ENCODE measurements around the gene CD300C.
"Not testable (repeated sequence)": the region's sequence is repeated elsewhere in the genome, so short reads cannot be mapped to it uniquely, and the experiment has no call there.

CD300C gene

GRCh38 chr17:74545843-74546230 is at the start of gene CD300C:
CD300C (minus strand) TSS chr17:74546115; CDS start chr17:74545782, 333 bp downstream.
- DNase-seq: no peak

- no peak for DNase-seq
These were observed 49.3 kb upstream of the CD300C start for GRCh38 chr17:74595037-74595750.

GRCh38 chr17:74592087-74592990 is 46.4 kb upstream of the CD300C start, which contains the start of gene CD300LD:
CD300LD (minus strand) TSS chr17:74592283; CDS start chr17:74592202, 81 bp downstream.
- DNase-seq: no peak

- no peak for DNase-seq
These were observed 45.6 kb upstream of the CD300C start for GRCh38 chr17:74591503-74591902.

GRCh38 chr17:74585711-74586110 is 39.8 kb upstream of the CD300C start:
- no peak for DNase-seq

- DNase-seq: no peak
These were observed 38.6 kb upstream of the CD300C start for GRCh38 chr17:74584292-74585060.

GRCh38 chr17:74582633-74583032 is 36.7 kb upstream of the CD300C start:
- no peak for DNase-seq

GRCh38 chr17:74579900-74580299 is 34.0 kb upstream of the CD300C start:
- DNase-seq: no peak

- DNase-seq: no peak
These were observed 33.1 kb upstream of the CD300C start for GRCh38 chr17:74578979-74579378.

- no peak for DNase-seq
These were observed 28.7 kb upstream of the CD300C start for GRCh38 chr17:74574489-74575142.

GRCh38 chr17:74573635-74574034 is 27.7 kb upstream of the CD300C start:
- not testable (repeated sequence) for DNase-seq

GRCh38 chr17:74573169-74573568 is 27.3 kb upstream of the CD300C start:
- DNase-seq: no peak

GRCh38 chr17:74571621-74572270 is 25.8 kb upstream of the CD300C start:
- DNase-seq: no peak

- no peak for DNase-seq
These were observed 23.4 kb upstream of the CD300C start for GRCh38 chr17:74569020-74570003.

GRCh38 chr17:74568106-74568873 is 22.4 kb upstream of the CD300C start:
- no peak for DNase-seq

GRCh38 chr17:74567397-74567796 is 21.5 kb upstream of the CD300C start, which contains the start of gene CD300H:
CD300H (minus strand) TSS chr17:74567509.
- DNase-seq: no peak

- no peak for DNase-seq
These were observed 20.3 kb upstream of the CD300C start for GRCh38 chr17:74566132-74566753.

GRCh38 chr17:74565126-74565525 is 19.2 kb upstream of the CD300C start:
- no peak for DNase-seq

GRCh38 chr17:74563358-74563757 is 17.4 kb upstream of the CD300C start:
- no peak for DNase-seq

Data from NCI-H524 treated with DMSO at 0.1 percent for 48 hours (cell line).